Lung (tissue), 12 donors: ENCODE data around the gene IGFBP5. TPM values are rescaled to one million over a fixed set of nuclear protein-coding genes. Genes with fewer than 3 reads are reported as not detected.

Source experiments
- ATAC-seq: fragments of 200-7000 bp; cut with Tn5 transposase; one replicate; pipeline ENCODE4 v1.9.1; 2020; ENCODE audit warnings: moderate number of reproducible peaks; ENCODE audit not compliant: insufficient read depth, low FRiP score
- DNase-seq, 3 donors: peaks; one replicate each; pipeline ENCODE4 v3.0.0-alpha.2; 2013 to 2017
- H3K27ac ChIP-seq, 2 donors: one replicate each; pipeline ENCODE4 v1.5.1; 2013; ENCODE audit warnings: mild to moderate bottlenecking in 2 of 2, moderate library complexity in 2 of 2, control low read depth in 1 of 2, inconsistent platforms in 1 of 2, low read depth in 1 of 2, low read length in 1 of 2
- H3K27me3 ChIP-seq, 3 donors: one replicate each; pipeline ENCODE4 v1.5.1; 2013; ENCODE audit warnings: low read length in 2 of 3; ENCODE audit not compliant: control insufficient read depth in 3 of 3, insufficient read depth in 3 of 3
- H3K36me3 ChIP-seq, 4 donors: one replicate each; pipeline ENCODE4 v1.5.1; 2013; ENCODE audit warnings: low read length in 4 of 4, mild to moderate bottlenecking in 1 of 4, moderate library complexity in 1 of 4; ENCODE audit not compliant: control insufficient read depth in 4 of 4, insufficient read depth in 4 of 4
- H3K4me1 ChIP-seq, 5 donors: one replicate each; pipeline ENCODE4 v1.5.1; 2013; ENCODE audit warnings: low read length in 5 of 5, mild to moderate bottlenecking in 2 of 5, moderate library complexity in 1 of 5; ENCODE audit not compliant: control insufficient read depth in 5 of 5, insufficient read depth in 5 of 5
- H3K4me3 ChIP-seq: one replicate; pipeline ENCODE4 v1.5.1; 2013; ENCODE audit warnings: mild to moderate bottlenecking, control low read depth, moderate library complexity
- H3K9ac ChIP-seq, 2 donors: one replicate each; pipeline ENCODE4 v1.5.1; 2013; ENCODE audit warnings: low read length in 2 of 2, control low read depth in 1 of 2; ENCODE audit not compliant: insufficient read depth in 1 of 2
- H3K9me3 ChIP-seq, 4 donors: one replicate each; pipeline ENCODE4 v1.5.1; 2013; ENCODE audit warnings: low read length in 3 of 4, mild to moderate bottlenecking in 1 of 4, moderate library complexity in 1 of 4; ENCODE audit not compliant: control insufficient read depth in 4 of 4, insufficient read depth in 3 of 4
- WGBS, 2 donors: extraction: QIAGEN DNeasy Blood & Tissue Kit; methylation state at CpG; one replicate each; pipeline ENCODE4 v1.1.7; 2013; 5-methylcytosine and 5-hydroxymethylcytosine counted together
- polyA plus RNA-seq, 2 donors: library from polyadenylated mRNA; stranded (reverse); fragments of 200-250 nt; gene quantifications; one replicate each; pipeline ENCODE4 v1.2.1, GENCODE V29; 2013
- total RNA-seq, 2 donors: library from RNA; depleted of rRNA in 1 of 2; stranded (reverse); fragments of >200 nt in 1 of 2; gene quantifications; one replicate each; pipeline ENCODE4 v1.2.1, GENCODE V29; 2014 to 2021
- TF ChIP-seq, protein P1 (sequence below): IDR thresholded peaks from 2 replicates; pipeline ENCODE4 v1.5.1; 2012; ENCODE audit warnings: mild to moderate bottlenecking; ENCODE audit errors: control extremely low read depth, extremely low read depth
- donor health status: control.
- donor health status: control.
- donor health status: Bipolar disorder and iron deficiency.
- donor health status: healthy.
- donor health status: DM: yes; HTN: yes; CAD: no.

Gene IGFBP5
- total and polyA plus RNA-seq, 4 donors = 22.2 to 196 (median 86.8) TPM

DNA sequence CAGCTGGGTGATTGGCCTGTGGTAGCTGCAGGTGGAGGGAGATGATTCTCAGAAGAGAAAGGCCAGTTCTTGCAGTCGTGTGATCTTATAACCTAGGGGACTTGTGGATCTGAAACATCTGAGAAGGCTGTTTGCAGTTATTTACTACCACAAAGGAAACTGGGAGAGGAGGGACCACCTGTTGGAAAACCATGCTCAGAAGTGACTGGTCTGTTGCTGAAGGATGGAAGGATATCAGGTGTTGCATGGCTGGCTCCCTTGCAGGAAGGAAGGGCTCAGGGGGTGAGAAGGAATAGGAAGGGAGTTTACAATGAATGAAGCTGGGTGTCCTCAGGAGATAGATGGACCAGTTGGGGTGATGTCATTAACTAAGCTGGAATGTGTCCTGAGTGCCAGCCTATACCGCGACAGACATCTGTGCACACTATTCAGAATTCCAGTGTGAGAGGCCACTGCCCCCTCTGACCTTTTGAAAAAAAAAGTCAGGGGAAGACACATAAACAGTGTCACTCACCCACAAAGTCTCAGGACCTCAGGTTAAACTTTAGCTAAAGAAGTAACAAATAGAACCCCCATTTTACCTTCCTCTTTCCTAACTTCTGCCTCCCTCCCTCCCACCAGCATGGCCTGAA is 44.6 kb downstream of the IGFBP5 start:
- TF ChIP-seq, protein P1, sequence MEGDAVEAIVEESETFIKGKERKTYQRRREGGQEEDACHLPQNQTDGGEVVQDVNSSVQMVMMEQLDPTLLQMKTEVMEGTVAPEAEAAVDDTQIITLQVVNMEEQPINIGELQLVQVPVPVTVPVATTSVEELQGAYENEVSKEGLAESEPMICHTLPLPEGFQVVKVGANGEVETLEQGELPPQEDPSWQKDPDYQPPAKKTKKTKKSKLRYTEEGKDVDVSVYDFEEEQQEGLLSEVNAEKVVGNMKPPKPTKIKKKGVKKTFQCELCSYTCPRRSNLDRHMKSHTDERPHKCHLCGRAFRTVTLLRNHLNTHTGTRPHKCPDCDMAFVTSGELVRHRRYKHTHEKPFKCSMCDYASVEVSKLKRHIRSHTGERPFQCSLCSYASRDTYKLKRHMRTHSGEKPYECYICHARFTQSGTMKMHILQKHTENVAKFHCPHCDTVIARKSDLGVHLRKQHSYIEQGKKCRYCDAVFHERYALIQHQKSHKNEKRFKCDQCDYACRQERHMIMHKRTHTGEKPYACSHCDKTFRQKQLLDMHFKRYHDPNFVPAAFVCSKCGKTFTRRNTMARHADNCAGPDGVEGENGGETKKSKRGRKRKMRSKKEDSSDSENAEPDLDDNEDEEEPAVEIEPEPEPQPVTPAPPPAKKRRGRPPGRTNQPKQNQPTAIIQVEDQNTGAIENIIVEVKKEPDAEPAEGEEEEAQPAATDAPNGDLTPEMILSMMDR = no peak
- Histone ChIP-seq H3K27me3 (no peaks in the 10 kb centered on the region), H3K9me3 (no peaks in the 10 kb centered on the region), H3K4me3 (no peak overlapping the region), H3K36me3 (no peaks in the 10 kb centered on the region), H3K27ac (no peak overlapping the region), H3K9ac (no peak overlapping the region), H3K4me1 (peaks cover 0 to 8% (median 6%) of the 10 kb centered on the region in 5 donors)
- WGBS, 2 donors = 82 to 94% methylated on average over 3 of the region's 3 CpGs
- ATAC-seq (no peak), DNase-seq (no peak)

- no peak for DNase-seq
- Histone ChIP-seq H3K36me3 (no peaks in the 10 kb centered on the region), H3K27me3 (no peaks in the 10 kb centered on the region), H3K9ac (no peak overlapping the region), H3K9me3 (no peaks in the 10 kb centered on the region), H3K4me3 (no peak overlapping the region), H3K4me1 (peaks cover under 1 to 20% (median 9%) of the 10 kb centered on the region in 5 donors), H3K27ac (no peak overlapping the region)
- TF ChIP-seq, protein P1 = no peak
- ATAC-seq = no peak
- WGBS, 2 donors = 65 to 73% methylated on average over 5 of the region's 5 CpGs
Observed at GRCh38 chr2:216649574-216649973, 45.8 kb downstream of the IGFBP5 start.

DNA sequence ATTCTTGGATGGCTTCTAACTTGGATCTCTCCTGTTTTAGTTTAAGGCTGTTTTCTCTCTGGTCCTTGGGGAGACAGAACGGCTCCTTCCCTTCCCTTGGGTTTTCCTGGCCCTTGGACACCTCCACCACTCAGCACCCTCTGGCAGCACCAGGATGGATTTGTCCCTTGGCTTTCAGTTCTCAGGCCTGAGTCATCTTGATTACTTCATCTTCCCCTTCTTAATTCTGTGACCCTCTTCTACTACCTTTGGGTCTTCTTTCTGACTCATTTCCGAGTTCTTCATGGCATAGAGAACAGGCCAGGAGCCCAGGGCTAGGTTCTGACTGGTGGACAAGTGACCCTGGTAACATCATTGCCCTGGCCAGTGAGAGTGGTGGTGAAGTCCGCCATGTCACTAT is 47.2 kb downstream of the IGFBP5 start:
- H3K27me3 ChIP-seq = no peaks in the 10 kb centered on the region
- TF ChIP-seq, protein P1 = no peak
- no peak for DNase-seq
- no peaks in the 10 kb centered on the region for H3K36me3 ChIP-seq
- H3K4me1 ChIP-seq = peaks cover 5 to 29% (median 16%) of the 10 kb centered on the region in 5 donors
- no peak overlapping the region for H3K4me3 ChIP-seq
- 85 to 89% methylated on average over 3 of the region's 3 CpGs for WGBS, 2 donors
- ATAC-seq = no peak
- no peak overlapping the region for H3K27ac ChIP-seq
- H3K9me3 ChIP-seq = no peaks in the 10 kb centered on the region
- H3K9ac ChIP-seq = no peak overlapping the region

DNA sequence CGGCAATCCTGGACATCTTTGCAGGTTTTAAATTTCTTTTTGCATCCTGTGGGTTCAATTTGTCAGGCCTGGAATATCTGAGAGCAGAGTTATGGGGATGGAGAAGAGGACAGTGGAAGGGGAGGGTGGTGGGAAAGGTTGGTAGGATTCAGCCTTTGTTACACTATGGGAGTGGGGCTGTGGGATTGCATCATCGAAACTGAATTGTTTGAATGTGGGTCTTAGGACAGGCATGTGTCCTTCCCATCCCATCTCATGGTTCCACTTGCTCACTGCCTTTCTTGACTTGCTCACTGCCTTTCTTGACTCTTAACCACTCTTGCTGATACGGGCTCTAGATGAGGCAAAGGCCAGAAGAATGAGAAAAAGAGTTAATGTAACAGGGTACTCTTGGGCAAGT is 49.2 kb downstream of the IGFBP5 start:
- Histone ChIP-seq H3K27ac (no peak overlapping the region), H3K4me3 (no peak overlapping the region), H3K9me3 (no peaks in the 10 kb centered on the region), H3K9ac (no peak overlapping the region), H3K36me3 (no peaks in the 10 kb centered on the region), H3K4me1 (peaks cover 5 to 24% (median 15%) of the 10 kb centered on the region in 5 donors), H3K27me3 (no peaks in the 10 kb centered on the region)
- DNase-seq (no peak), ATAC-seq (no peak)
- 97% methylated on average over 3 of the region's 3 CpGs for WGBS, 2 donors
- TF ChIP-seq, protein P1 = no peak
